Activated CD4-positive, alpha-beta T cell treated with anti-CD3 and anti-CD28 coated beads, Interleukin-2, amount 10 ng/mL, durations not matched to agents 7 days and 5 days (primary cell): ENCODE measurements around the gene RPP25. TPM values are rescaled to one million over a fixed set of nuclear protein-coding genes. Genes with fewer than 3 reads are reported as not detected.

Experiments
- CTCF ChIA-PET: fragments of 350-600 bp; sonication (Branson Sonifier 250); formaldehyde crosslinking; loops from one replicate; lab custom pipeline; 2021; ENCODE audit warnings: antibody characterized with exemption; lab: Charles Lee
- POLR2A ChIA-PET: fragments of 350-600 bp; sonication (Branson Sonifier 250); formaldehyde crosslinking; loops from one replicate; lab custom pipeline; 2021; ENCODE audit warnings: antibody characterized with exemption; lab: Charles Lee
- DNase-seq: peaks from one replicate; pipeline ENCODE4 v3.0.0-alpha.2; 2020
- H3K27ac Mint-ChIP-seq: one replicate; pipeline ENCODE4 v1.8.0; 2021; ENCODE audit warnings: mild to moderate bottlenecking, moderate library complexity, mixed read lengths
- H3K27me3 Mint-ChIP-seq: one replicate; pipeline ENCODE4 v1.8.0; 2021; ENCODE audit warnings: mixed read lengths
- H3K36me3 Mint-ChIP-seq: one replicate; pipeline ENCODE4 v1.8.0; 2021; ENCODE audit warnings: low read depth, mixed read lengths
- H3K4me1 Mint-ChIP-seq: one replicate; pipeline ENCODE4 v1.8.0; 2021; ENCODE audit warnings: mixed read lengths
- H3K4me3 Mint-ChIP-seq: one replicate; pipeline ENCODE4 v1.8.0; 2021; ENCODE audit warnings: mild to moderate bottlenecking, moderate library complexity, mixed read lengths
- H3K9me3 Mint-ChIP-seq: one replicate; pipeline ENCODE4 v1.8.0; 2021; ENCODE audit warnings: mixed read lengths
- total RNA-seq, 2 experiments: library from RNA; stranded (reverse); gene quantifications; one replicate each; pipeline ENCODE4 v1.2.3, GENCODE V29; 2021

The RPP25 gene
- total RNA-seq, 2 experiments from 2014 or later, result 6.4 TPM

- Mint-ChIP-seq H3K4me3 (peak overlapping the region; percentile 78), H3K36me3 (peaks cover 23% of the 10 kb centered on the region), H3K9me3 (no peaks in the 10 kb centered on the region), H3K4me1 (peaks cover 35% of the 10 kb centered on the region), H3K27ac (peak overlapping the region; percentile 88), H3K27me3 (no peaks in the 10 kb centered on the region)
- DNase-seq, result no peak
- ChIA-PET POLR2A (interaction anchor here (1.4 kb wide), 1 partner anchor 10 kb away, joined by 6 read pairs; no protein-coding TSS in a partner anchor), CTCF (interaction anchor here (1.1 to 2.0 kb wide), 11 partner anchors 10 to 137 kb away, joined by 3 to 10 read pairs (median 6); no protein-coding TSS in a partner anchor)
These were observed 49.3 kb downstream of the RPP25 start for GRCh38 chr15:74907163-74907870.

GRCh38 chr15:74906450-74907162 is 50.0 kb downstream of the RPP25 start, which contains the start of gene FAM219B:
FAM219B (minus strand) TSS chr15:74906851; CDS start chr15:74906800, 51 bp downstream.
- H3K4me3 Mint-ChIP-seq, result peak within 1 kb of the TSS; percentile 78
- peak within 1 kb of the TSS; percentile 88 for H3K27ac Mint-ChIP-seq
- H3K27me3 Mint-ChIP-seq, result no peaks in the 10 kb centered on the region
- ChIA-PET POLR2A (interaction anchor here (1.1 to 1.4 kb wide), 2 partner anchors 9 to 119 kb away, joined by 3 to 6 read pairs; no protein-coding TSS in a partner anchor), CTCF (interaction anchor here (0.6 to 2.0 kb wide), 15 partner anchors 10 to 468 kb away, joined by 3 to 10 read pairs (median 3); partner anchors contain the start of gene CSK)
- peaks cover 41% of the 10 kb centered on the region for H3K4me1 Mint-ChIP-seq
- DNase-seq, result peak; percentile 77
- peaks cover 25% of the 10 kb centered on the region for H3K36me3 Mint-ChIP-seq
- H3K9me3 Mint-ChIP-seq, result no peaks in the 10 kb centered on the region

GRCh38 chr15:74906067-74906449 is 50.5 kb downstream of the RPP25 start:
- Mint-ChIP-seq H3K4me1 (peaks cover 43% of the 10 kb centered on the region), H3K36me3 (peaks cover 22% of the 10 kb centered on the region), H3K9me3 (no peaks in the 10 kb centered on the region), H3K27me3 (no peaks in the 10 kb centered on the region), H3K4me3 (peak overlapping the region; percentile 78), H3K27ac (peak overlapping the region; percentile 81)
- ChIA-PET POLR2A (interaction anchor here (1.1 to 1.4 kb wide), 2 partner anchors 9 to 119 kb away, joined by 3 to 6 read pairs; no protein-coding TSS in a partner anchor), CTCF (interaction anchor here (0.6 to 2.0 kb wide), 15 partner anchors 9 to 467 kb away, joined by 3 to 10 read pairs (median 3); partner anchors contain the start of gene CSK)
- DNase-seq, result peak; percentile 31

Other genes with a start within 250 kb of the RPP25 start
- 1 to 10 TPM; 2.2 to 2.9 TPM for gene CYP1A1, start 231.2 kb downstream of the RPP25 start, total RNA-seq
- not detected for gene CYP1A2, start 207.9 kb downstream of the RPP25 start, total RNA-seq
- 100 to 1,000 TPM; 315 to 348 TPM for gene CSK, start 174.7 kb downstream of the RPP25 start, total RNA-seq
- under 1 TPM; 0.87 to 0.92 TPM for gene LMAN1L, start 143.9 kb downstream of the RPP25 start, total RNA-seq
- under 1 TPM; 0.12 to 0.19 TPM for gene CPLX3, start 130.1 kb downstream of the RPP25 start, total RNA-seq
- 10 to 100 TPM; 56.6 to 66.4 TPM for gene ULK3, start 113.6 kb downstream of the RPP25 start, total RNA-seq
- gene SCAMP2, start 83.4 kb downstream of the RPP25 start, total RNA-seq, result 100 to 1,000 TPM; 126 to 128 TPM
- 10 to 100 TPM; 58.1 to 64.1 TPM for gene MPI, start 66.7 kb downstream of the RPP25 start, total RNA-seq
- gene FAM219B, start 49.9 kb downstream of the RPP25 start, total RNA-seq, result 10 to 100 TPM; 65.8 to 68.2 TPM
- gene COX5A, start 18.7 kb downstream of the RPP25 start, total RNA-seq, result 100 to 1,000 TPM; 236 to 239 TPM
- gene SCAMP5, start 38.8 kb upstream of the RPP25 start, total RNA-seq, result 1 to 10 TPM; 2.0 to 3.0 TPM
- 10 to 100 TPM; 19.6 to 20.7 TPM for gene PPCDC, start 66.8 kb upstream of the RPP25 start, total RNA-seq
- gene C15orf39, start 245.1 kb upstream of the RPP25 start, total RNA-seq, result 10 to 100 TPM; 47.0 to 48.6 TPM